HCT116 (cell line): ENCODE data around the gene CTNNA2. TPM values are rescaled to one million over a fixed set of nuclear protein-coding genes. Genes with fewer than 3 reads are reported as not detected.

Experiments used
- ATAC-seq: fragments of 200-7000 bp; cut with Tn5 transposase; 2 replicates; pipeline ENCODE4 v1.9.1; 2020; ENCODE audit warnings: mild to moderate bottlenecking, moderate library complexity
- BruUV-seq: library from RNA; stranded (reverse); fragments of 400-500 nt; replicated peaks from 2 replicates; lab custom pipeline; 2021; lab: Mats Ljungman, UMichigan
- CTCF ChIA-PET: fragments of 300-600 bp; sonication (Branson Sonifier 250); formaldehyde crosslinking; loops from one replicate; lab custom pipeline; 2021; ENCODE audit warnings: antibody characterized with exemption; lab: Charles Lee
- POLR2A ChIA-PET: fragments of 300-600, 350-600 bp; sonication (Branson Sonifier 250); formaldehyde crosslinking; loops from one replicate; lab custom pipeline; 2021; ENCODE audit warnings: antibody characterized with exemption; lab: Charles Lee
- RAD21 ChIA-PET, 2 experiments: fragments of 300-600 bp; sonication (Branson Sonifier 250); formaldehyde crosslinking; loops; one replicate each; lab custom pipeline; 2023; ENCODE audit warnings: low total read pairs in 2 of 2; ENCODE audit not compliant: uncharacterized antibody in 2 of 2, unreplicated experiment in 2 of 2, low non-redundant PET in 1 of 2; lab: Charles Lee
- DNase-seq: peaks from one replicate; pipeline ENCODE4 v3.0.0-alpha.2; 2010; ENCODE audit warnings: low read depth, low spot score
- H2AFZ ChIP-seq: fragments of 200-600 bp; shearing (Covaris generic), sonication (generic); 2 replicates; pipeline ENCODE4 v1.6.1; 2017; ENCODE audit warnings: low read depth, mixed run types, mixed read lengths, antibody characterized with exemption, low read length; ENCODE audit not compliant: poor library complexity, severe bottlenecking
- H3K27ac ChIP-seq: 2 replicates; pipeline ENCODE4 v1.5.1; 2012; ENCODE audit warnings: low read depth, low read length
- H3K27me3 ChIP-seq: fragments of 200-600 bp; sonication (generic); 2 replicates; pipeline ENCODE4 v1.6.1; 2016; ENCODE audit warnings: mixed run types, low read length, mixed read lengths; ENCODE audit not compliant: insufficient read depth
- H3K36me3 ChIP-seq, 2 experiments: fragments of 200-500 bp in 1 of 2; fragments of 200-600 bp in 1 of 2; sonication (Bioruptor generic) in 1 of 2; sonication (generic) in 1 of 2; 2 replicates each; pipeline versions ENCODE4 v1.5.1 to v1.6.1; 2014 to 2016; ENCODE audit warnings: low read length in 2 of 2, inconsistent platforms in 1 of 2, mixed read lengths in 1 of 2, mixed run types in 1 of 2; ENCODE audit not compliant: insufficient read depth in 2 of 2, control insufficient read depth in 1 of 2
- H3K4me1 ChIP-seq, 2 experiments: fragments of 200-600 bp in 1 of 2; sonication (generic) in 1 of 2; 2 replicates each; pipeline versions ENCODE4 v1.5.1 to v1.6.1; 2012 to 2017; ENCODE audit warnings: low read length in 2 of 2, inconsistent platforms in 1 of 2, mild to moderate bottlenecking in 1 of 2, mixed read lengths in 1 of 2, mixed run types in 1 of 2, moderate library complexity in 1 of 2; ENCODE audit not compliant: insufficient read depth in 2 of 2, control insufficient read depth in 1 of 2
- H3K4me2 ChIP-seq: fragments of 200-600 bp; sonication (generic); 2 replicates; pipeline ENCODE4 v1.6.1; 2017; ENCODE audit warnings: mixed run types, low read length, mixed read lengths
- H3K4me3 ChIP-seq, 2 experiments: fragments of 200-600 bp in 1 of 2; sonication (generic) in 1 of 2; replicated peaks in 1 of 2; 2 replicates each; pipeline ENCODE4 v1.5.1; 2011 to 2016; ENCODE audit warnings: low read length in 2 of 2, control low read depth in 1 of 2, low read depth in 1 of 2, mild to moderate bottlenecking in 1 of 2, mixed read lengths in 1 of 2, mixed run types in 1 of 2
- H3K79me2 ChIP-seq: fragments of 200-600 bp; sonication (generic); 2 replicates; pipeline ENCODE4 v1.6.1; 2017; ENCODE audit warnings: mild to moderate bottlenecking, mixed run types, low read length, moderate library complexity, mixed read lengths; ENCODE audit not compliant: insufficient read depth
- H3K9ac ChIP-seq: fragments of 200-600 bp; sonication (generic); 2 replicates; pipeline ENCODE4 v1.6.1; 2016; ENCODE audit warnings: low read length, mixed read lengths
- H3K9me2 ChIP-seq: fragments of 200-600 bp; sonication (generic), shearing (Covaris generic); 2 replicates; pipeline ENCODE4 v1.6.1; 2017; ENCODE audit warnings: mixed run types, mild to moderate bottlenecking, moderate library complexity; ENCODE audit not compliant: insufficient read depth
- H3K9me3 ChIP-seq, 2 experiments: fragments of 200-500 bp in 1 of 2; fragments of 200-600 bp in 1 of 2; sonication (Bioruptor generic) in 1 of 2; sonication (generic) in 1 of 2; 2 replicates each; pipeline ENCODE4 v1.6.1; 2014 to 2017; ENCODE audit warnings: low read length in 2 of 2, mixed read lengths in 2 of 2, inconsistent platforms in 1 of 2, low read depth in 1 of 2, mild to moderate bottlenecking in 1 of 2, mixed run types in 1 of 2, moderate library complexity in 1 of 2; ENCODE audit not compliant: control insufficient read depth in 1 of 2, insufficient read depth in 1 of 2
- H4K20me1 ChIP-seq: fragments of 200-600 bp; sonication (generic), shearing (Covaris generic); 2 replicates; pipeline ENCODE4 v1.6.1; 2017; ENCODE audit warnings: mixed run types, mild to moderate bottlenecking, moderate library complexity; ENCODE audit not compliant: insufficient read depth
- CEBPB ChIP-seq: IDR thresholded peaks from 2 replicates; pipeline ENCODE4 v1.6.1; 2012; ENCODE audit warnings: low read depth
- ELF1 ChIP-seq: IDR thresholded peaks from 2 replicates; pipeline ENCODE4 v1.6.1; 2012; ENCODE audit warnings: low read depth, borderline replicate concordance
- POLR2A ChIP-seq: IDR thresholded peaks from 2 replicates; pipeline ENCODE4 v1.7.0; 2011; ENCODE audit warnings: borderline replicate concordance; ENCODE audit not compliant: insufficient read depth, insufficient read length; ENCODE audit errors: extremely low read depth
- SIN3A ChIP-seq: IDR thresholded peaks from 2 replicates; pipeline ENCODE4 v1.6.1; 2012; ENCODE audit warnings: low read depth
- SP1 ChIP-seq: IDR thresholded peaks from 2 replicates; pipeline ENCODE4 v1.6.1; 2012; ENCODE audit warnings: low read depth
- SRF ChIP-seq: IDR thresholded peaks from 2 replicates; pipeline ENCODE4 v1.6.1; 2012; ENCODE audit warnings: low read depth
- YY1 ChIP-seq: IDR thresholded peaks from 2 replicates; pipeline ENCODE4 v1.6.1; 2011; ENCODE audit warnings: low read length, low read depth, moderate library complexity, mild to moderate bottlenecking; ENCODE audit not compliant: insufficient replicate concordance; ENCODE audit errors: extremely low read depth
- ZFX ChIP-seq: fragments of 450-650 bp; IDR thresholded peaks from 2 replicates; pipeline ENCODE4 v1.6.1; 2017
- ZNF274 ChIP-seq: fragments of 200-500 bp; sonication (Bioruptor generic); IDR thresholded peaks from 2 replicates; pipeline ENCODE4 v1.6.1; 2014; ENCODE audit warnings: mild to moderate bottlenecking, low read depth, low read length, inconsistent platforms
- intact Hi-C: fragments of 100-400 bp; cut with micrococcal nuclease; formaldehyde crosslinking; loops from 2 replicates; pipeline ENCODE4 v1.10.0; 2022
- total RNA-seq: library from RNA; stranded (reverse); gene quantifications from one replicate; pipeline ENCODE4 v1.2.1, GENCODE V29; 2021; ENCODE audit not compliant: unreplicated experiment
- TF ChIP-seq, protein P1 (sequence below): IDR thresholded peaks from 2 replicates; pipeline ENCODE4 v1.6.1; 2011; ENCODE audit warnings: mild to moderate bottlenecking, low read length, moderate library complexity; ENCODE audit not compliant: insufficient replicate concordance; ENCODE audit errors: extremely low read depth
- TF ChIP-seq, protein P2 (sequence below): IDR thresholded peaks from 2 replicates; pipeline ENCODE4 v1.6.1; 2012

CTNNA2 gene
- total RNA-seq, 1 experiment from 2014 or later, result not detected

DNA sequence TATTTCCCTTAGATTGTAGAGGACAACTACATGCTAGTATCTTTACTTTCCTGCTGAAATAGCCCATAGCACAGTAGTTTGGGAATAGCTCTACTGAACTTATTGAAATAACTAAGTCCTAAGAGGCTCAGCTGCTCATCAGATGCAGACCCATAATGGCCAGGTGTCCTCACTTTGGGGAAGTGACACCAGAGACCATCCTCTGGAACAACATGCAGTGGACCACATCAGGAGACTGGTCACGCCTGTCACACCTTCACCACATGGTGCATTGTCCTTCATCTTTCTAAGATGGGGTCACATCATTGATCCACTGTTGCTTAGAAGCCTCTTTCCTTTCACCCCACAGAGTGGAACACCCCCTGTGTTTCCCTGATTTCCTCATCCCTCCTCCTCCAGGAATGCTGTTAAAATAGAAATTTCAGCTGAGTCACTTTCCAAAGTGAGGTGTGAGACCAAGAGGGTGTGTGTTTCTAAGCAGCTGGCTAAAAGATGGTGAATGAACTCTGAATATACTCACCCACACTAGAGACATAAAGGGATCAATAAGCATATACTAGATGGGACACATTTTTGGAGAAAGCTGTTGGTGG lies 1006.9 kb downstream of the CTNNA2 start:
- H3K9me3 ChIP-seq, result peaks cover 4 to 6% of the 10 kb centered on the region in 2 experiments; a peak in 2 of 4 replicates
- no peaks in the 10 kb centered on the region for H3K4me1 ChIP-seq
- intact Hi-C loops, result no loop called here
- CTCF ChIA-PET, result no interaction called here
- no peak overlapping the region for H3K9ac ChIP-seq
- no peak overlapping the region for H2AFZ ChIP-seq
- no peaks in the 10 kb centered on the region for H3K27me3 ChIP-seq
- no peak overlapping the region for H3K4me2 ChIP-seq
- no peaks in the 10 kb centered on the region for H3K9me2 ChIP-seq
- no peaks in the 10 kb centered on the region for H4K20me1 ChIP-seq
- no peak overlapping the region for H3K4me3 ChIP-seq
- ATAC-seq, result no peak
- H3K79me2 ChIP-seq, result no peaks in the 10 kb centered on the region
- TF ChIP-seq YY1 (no peak), CEBPB (no peak), SP1 (no peak), SRF (no peak), ZFX (no peak), SIN3A (no peak), ELF1 (no peak), POLR2A (no peak), ZNF274 (no peak)
- TF ChIP-seq, protein P1, sequence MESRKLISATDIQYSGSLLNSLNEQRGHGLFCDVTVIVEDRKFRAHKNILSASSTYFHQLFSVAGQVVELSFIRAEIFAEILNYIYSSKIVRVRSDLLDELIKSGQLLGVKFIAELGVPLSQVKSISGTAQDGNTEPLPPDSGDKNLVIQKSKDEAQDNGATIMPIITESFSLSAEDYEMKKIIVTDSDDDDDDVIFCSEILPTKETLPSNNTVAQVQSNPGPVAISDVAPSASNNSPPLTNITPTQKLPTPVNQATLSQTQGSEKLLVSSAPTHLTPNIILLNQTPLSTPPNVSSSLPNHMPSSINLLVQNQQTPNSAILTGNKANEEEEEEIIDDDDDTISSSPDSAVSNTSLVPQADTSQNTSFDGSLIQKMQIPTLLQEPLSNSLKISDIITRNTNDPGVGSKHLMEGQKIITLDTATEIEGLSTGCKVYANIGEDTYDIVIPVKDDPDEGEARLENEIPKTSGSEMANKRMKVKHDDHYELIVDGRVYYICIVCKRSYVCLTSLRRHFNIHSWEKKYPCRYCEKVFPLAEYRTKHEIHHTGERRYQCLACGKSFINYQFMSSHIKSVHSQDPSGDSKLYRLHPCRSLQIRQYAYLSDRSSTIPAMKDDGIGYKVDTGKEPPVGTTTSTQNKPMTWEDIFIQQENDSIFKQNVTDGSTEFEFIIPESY, result no peak
- TF ChIP-seq, protein P2, sequence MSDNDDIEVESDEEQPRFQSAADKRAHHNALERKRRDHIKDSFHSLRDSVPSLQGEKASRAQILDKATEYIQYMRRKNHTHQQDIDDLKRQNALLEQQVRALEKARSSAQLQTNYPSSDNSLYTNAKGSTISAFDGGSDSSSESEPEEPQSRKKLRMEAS, result no peak
- TF ChIP-seq, all 23 proteins: peak for 0
- BruUV-seq, result no TSS peak
- ChIA-PET POLR2A (no interaction called here), RAD21 (no interaction called here)
- DNase-seq, result no peak
- no peak overlapping the region for H3K27ac ChIP-seq
- no peaks in the 10 kb centered on the region for H3K36me3 ChIP-seq
